Keratinocyte (primary cell): ENCODE results near the gene DUSP16. TPM values are rescaled to one million over a fixed set of nuclear protein-coding genes. Genes with fewer than 3 reads are reported as not detected.
"Not testable (repeated sequence)": the region's sequence is repeated elsewhere in the genome, so short reads cannot be mapped to it uniquely, and the experiment has no call there.

Experiments used
- DNase-seq: peaks from one replicate; pipeline ENCODE4 v3.0.0-alpha.2; 2011; ENCODE audit warnings: low read depth, missing footprints, low spot score
- FAIRE-seq: peaks from 2 replicates; lab custom pipeline; 2011; peaks lifted over from hg19 to GRCh38; lab: Jason Lieb, UNC
- H2AFZ ChIP-seq: 2 replicates; pipeline ENCODE4 v1.6.0; 2012; ENCODE audit warnings: low read length, control low read depth, inconsistent platforms; ENCODE audit not compliant: control insufficient read depth
- H3K27ac ChIP-seq: 2 replicates; pipeline ENCODE4 v1.5.1; 2011; ENCODE audit warnings: low read length; ENCODE audit not compliant: control insufficient read depth, insufficient read depth
- H3K27me3 ChIP-seq: 3 replicates; pipeline ENCODE4 v1.6.0; 2011; ENCODE audit warnings: low read length; ENCODE audit not compliant: control insufficient read depth, insufficient read depth; ENCODE audit errors: extremely low read depth
- H3K36me3 ChIP-seq, 2 experiments: 2 replicates in 1 of 2; 3 replicates in 1 of 2; pipeline ENCODE4 v1.5.1; 2011; ENCODE audit warnings: low read length in 2 of 2, mild to moderate bottlenecking in 1 of 2; ENCODE audit not compliant: control insufficient read depth in 2 of 2, insufficient read depth in 2 of 2; ENCODE audit errors: extremely low read depth in 1 of 2
- H3K4me1 ChIP-seq: 3 replicates; pipeline ENCODE4 v1.5.1; 2011; ENCODE audit warnings: low read length; ENCODE audit not compliant: control insufficient read depth, insufficient read depth; ENCODE audit errors: extremely low read depth
- H3K4me2 ChIP-seq: 3 replicates; pipeline ENCODE4 v1.6.0; 2011; ENCODE audit warnings: low read depth, low read length; ENCODE audit not compliant: control insufficient read depth, insufficient read depth; ENCODE audit errors: extremely low read depth
- H3K4me3 ChIP-seq, 3 experiments: fragments of 200-600 bp in 1 of 3; sonication (generic) in 1 of 3; 2 replicates in 2 of 3; 3 replicates in 1 of 3; pipeline ENCODE4 v1.5.1; 2011 to 2016; ENCODE audit warnings: low read length in 3 of 3, mild to moderate bottlenecking in 3 of 3, control low read depth in 2 of 3, inconsistent platforms in 1 of 3, low read depth in 1 of 3, mixed read lengths in 1 of 3, mixed run types in 1 of 3, moderate library complexity in 1 of 3; ENCODE audit not compliant: control insufficient read depth in 2 of 3, insufficient read depth in 2 of 3; ENCODE audit errors: extremely low read depth in 1 of 3
- H3K79me2 ChIP-seq: 2 replicates; pipeline ENCODE4 v1.6.0; 2012; ENCODE audit warnings: low read length; ENCODE audit not compliant: control insufficient read depth, insufficient read depth
- H3K9ac ChIP-seq: 3 replicates; pipeline ENCODE4 v1.6.0; 2011; ENCODE audit warnings: low read length; ENCODE audit not compliant: control insufficient read depth, insufficient read depth; ENCODE audit errors: extremely low read depth
- H3K9me1 ChIP-seq: 3 replicates; pipeline ENCODE4 v1.6.0; 2011; ENCODE audit warnings: low read length; ENCODE audit not compliant: control insufficient read depth, insufficient read depth; ENCODE audit errors: extremely low read depth
- H3K9me3 ChIP-seq: 2 replicates; pipeline ENCODE4 v1.5.1; 2012; ENCODE audit warnings: low read depth, low read length; ENCODE audit not compliant: control insufficient read depth
- H4K20me1 ChIP-seq: 3 replicates; pipeline ENCODE4 v1.6.0; 2011; ENCODE audit warnings: low read length; ENCODE audit not compliant: control insufficient read depth, insufficient read depth; ENCODE audit errors: extremely low read depth
- CTCF ChIP-seq, 3 experiments: IDR thresholded peaks in 1 of 3; conservative IDR thresholded peaks in 1 of 3; optimal IDR thresholded peaks in 1 of 3; 2 replicates in 2 of 3; 3 replicates in 1 of 3; pipeline versions ENCODE3 to v1.5.1; 2011; ENCODE audit warnings: low read length in 3 of 3, mild to moderate bottlenecking in 3 of 3, moderate library complexity in 2 of 3, control low read depth in 1 of 3, inconsistent platforms in 1 of 3; ENCODE audit not compliant: insufficient read depth in 2 of 3; ENCODE audit errors: extremely low read depth in 1 of 3
- EZH2 ChIP-seq: IDR thresholded peaks from one replicate; pipeline ENCODE4 v1.6.1; 2012; ENCODE audit warnings: inconsistent platforms, mild to moderate bottlenecking, low read length, moderate library complexity
- dilution Hi-C: fragments of 300-500 bp; cut with MboI; formaldehyde crosslinking; loops from one replicate; pipeline ENCODE4 v1.7.0; 2020; ENCODE audit warnings: low sequenced_read_pairs; ENCODE audit not compliant: extremely low pct_ligation_motif_present
- polyA plus RNA-seq, 5 experiments: library from polyadenylated mRNA; depleted of rRNA in 3 of 5; stranded (reverse) in 3 of 5; stranded (forward) in 1 of 5; unstranded in 1 of 5; fragments of >200 nt; gene quantifications; 1 replicate in 1 of 5; 2 replicates in 3 of 5; 3 replicates in 1 of 5; pipeline versions ENCODE4 v1.2.1 to v1.2.3, GENCODE V29; 2011 to 2012; ENCODE audit warnings: missing spikeins in 2 of 5, low read depth in 1 of 5, low replicate concordance in 1 of 5

Gene DUSP16
- polyA plus RNA-seq, 1 donor (not counting 4 experiments of a cell fraction or from before 2014, with no cell fraction given), result 9.3 TPM

GRCh38 chr12:12473223-12473622 is 89.4 kb downstream of the DUSP16 start:
- Histone ChIP-seq H3K9me1 (no peaks in the 10 kb centered on the region), H3K79me2 (no peaks in the 10 kb centered on the region), H4K20me1 (no peaks in the 10 kb centered on the region), H3K27me3 (no peaks in the 10 kb centered on the region), H3K27ac (no peak overlapping the region), H2AFZ (no peak overlapping the region), H3K4me2 (no peak overlapping the region), H3K4me1 (peaks cover 17% of the 10 kb centered on the region), H3K4me3 (no peak overlapping the region), H3K9ac (no peak overlapping the region), H3K36me3 (peaks cover 10 to 16% of the 10 kb centered on the region in 2 experiments), H3K9me3 (no peaks in the 10 kb centered on the region)
- TF ChIP-seq EZH2 (no peak), CTCF (optimal IDR thresholded peaks at IDR 0.05 in 1 of 3, IDR thresholded peaks at IDR 0.05 in 1 of 3, conservative IDR thresholded peaks at IDR 0.05 in 1 of 3; ENCODE audit: extremely low read depth in 1 of 3, insufficient read depth in 2 of 3, low read length in 3 of 3) (no peak)
- no peak for FAIRE-seq
- no peak for DNase-seq
- dilution Hi-C loops, result no loop called here

- H3K4me2 ChIP-seq, H3K27ac ChIP-seq, dilution Hi-C loops, FAIRE-seq, H3K9me1 ChIP-seq, H3K9ac ChIP-seq, H3K4me3 ChIP-seq, H3K27me3 ChIP-seq, H3K9me3 ChIP-seq, DNase-seq, H3K79me2 ChIP-seq, H2AFZ ChIP-seq, H4K20me1 ChIP-seq: not testable (repeated sequence)
- H3K36me3 ChIP-seq, result peaks cover 7 to 15% of the 10 kb centered on the region in 2 experiments
- H3K4me1 ChIP-seq, result peaks cover 17% of the 10 kb centered on the region
These were observed 90.4 kb downstream of the DUSP16 start for GRCh38 chr12:12471982-12472961.
